H1 (cell line): ENCODE results near the gene PRKAG3. TPM values are rescaled to one million over a fixed set of nuclear protein-coding genes. Genes with fewer than 3 reads are reported as not detected.

ENCODE experiments used
- CHD1 ChIP-seq: IDR thresholded peaks from 2 replicates; pipeline ENCODE4 v1.6.1; 2012; ENCODE audit warnings: low read depth, low read length, improper control_type of control experiment
- CHD2 ChIP-seq: IDR thresholded peaks from 2 replicates; pipeline ENCODE4 v1.6.1; 2012; ENCODE audit warnings: low read length, improper control_type of control experiment
- CHD7 ChIP-seq: fragments of 300-600 bp; sonication (generic); IDR thresholded peaks from 2 replicates; pipeline ENCODE4 v1.7.1; 2012; ENCODE audit warnings: low read length, moderate library complexity, mild to moderate bottlenecking, inconsistent platforms; ENCODE audit not compliant: insufficient replicate concordance
- GABPA ChIP-seq: IDR thresholded peaks from 2 replicates; pipeline ENCODE4 v1.6.1; 2011; ENCODE audit warnings: mild to moderate bottlenecking, low read length, moderate library complexity, borderline replicate concordance; ENCODE audit not compliant: insufficient read depth
- YY1 ChIP-seq: IDR thresholded peaks from 2 replicates; pipeline ENCODE4 v1.6.1; 2011; ENCODE audit warnings: low read depth, mild to moderate bottlenecking, low read length
- polyA plus RNA-seq, 7 experiments: library from polyadenylated mRNA; depleted of rRNA in 3 of 7; stranded (reverse) in 5 of 7; unstranded in 2 of 7; fragments of >200 nt in 5 of 7; fragments of 200-250 nt in 2 of 7; gene quantifications; 1 replicate in 5 of 7; 2 replicates in 1 of 7; 4 replicates in 1 of 7; pipeline versions ENCODE4 v1.2.1 to v1.2.3, GENCODE V29; 2011 to 2013; ENCODE audit warnings: missing spikeins in 2 of 7, mixed read lengths in 2 of 7
- total RNA-seq: library from RNA; stranded (reverse); fragmentation: NEBNext Ultra II Directional; extraction: Animal tissue kit (Norgen Biotek cat#: 25700); gene quantifications from 2 replicates; pipeline ENCODE4 v1.2.1, GENCODE V29; 2021

The PRKAG3 gene
- total and polyA plus RNA-seq, 2 of the 8 experiments (the other 6 are each of a cell fraction or from before 2014, with no cell fraction given) = not detected

GRCh38 chr2:218804817-218805216, 26.8 kb downstream of the PRKAG3 start (continued):
- TF ChIP-seq CHD1 (no peak), CHD2 (no peak), GABPA (no peak), YY1 (no peak), CHD7 (no peak)
